ENCODE measurements around the gene LBR.

DNA sequence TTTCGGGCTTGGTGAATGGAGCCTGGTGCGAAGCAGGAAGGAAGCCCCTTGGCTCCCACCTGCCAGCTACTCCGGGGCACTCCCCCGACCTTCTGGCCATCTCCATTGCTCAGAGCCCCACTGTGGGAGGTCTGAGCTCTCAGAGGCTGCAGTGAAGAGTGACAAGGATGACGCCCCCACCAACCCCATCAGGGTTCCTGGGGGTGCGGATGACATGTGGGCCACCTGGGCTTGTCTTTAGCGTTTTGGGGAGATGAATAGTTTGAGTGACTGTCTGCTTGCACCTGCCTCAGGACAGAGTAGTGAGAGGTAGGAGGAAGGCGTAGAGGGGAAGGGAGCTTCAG lies 43.2 kb upstream of the LBR start:
- TF ChIP-seq POLR2A (IDR thresholded peaks at IDR 0.05; ENCODE audit: low read length) (no peak), GATA1 (IDR thresholded peaks at IDR 0.05; ENCODE audit: low read depth, low read length) (no peak)

Data from erythroblast (primary cell).